ENCODE data around the gene ZNF219.

The ZNF219 gene

GRCh38 chr14:21073921-21074320 lies 24.5 kb downstream of the ZNF219 start:
- in situ Hi-C loops (cut with HindIII; ENCODE audit: low pct_ligation_motif_present, low pct_unique_long_range_greater_than_20kb, low sequenced_read_pairs) = no loop called here
- DNase-seq = no peak

- in situ Hi-C loops (cut with HindIII; ENCODE audit: low pct_ligation_motif_present, low pct_unique_long_range_greater_than_20kb, low sequenced_read_pairs) = no loop called here
- DNase-seq = no peak
These were observed 25.6 kb downstream of the ZNF219 start for GRCh38 chr14:21072781-21073339.

GRCh38 chr14:21072031-21072473 lies 26.4 kb downstream of the ZNF219 start:
- in situ Hi-C loops (cut with HindIII; ENCODE audit: low pct_ligation_motif_present, low pct_unique_long_range_greater_than_20kb, low sequenced_read_pairs) = no loop called here
- no peak for DNase-seq

GRCh38 chr14:21071225-21072030 lies 27.0 kb downstream of the ZNF219 start:
- DNase-seq = peak; percentile 85
- in situ Hi-C loops (cut with HindIII; ENCODE audit: low pct_ligation_motif_present, low pct_unique_long_range_greater_than_20kb, low sequenced_read_pairs) = no loop called here

- DNase-seq = peak; percentile 37
- in situ Hi-C loops (cut with HindIII; ENCODE audit: low pct_ligation_motif_present, low pct_unique_long_range_greater_than_20kb, low sequenced_read_pairs) = no loop called here
These were observed 27.7 kb downstream of the ZNF219 start for GRCh38 chr14:21070610-21071224.

GRCh38 chr14:21070083-21070609 lies 28.3 kb downstream of the ZNF219 start, which contains the start of gene ARHGEF40:
ARHGEF40 (plus strand) TSS chr14:21070304; CDS start chr14:21070397, 93 bp downstream.
- DNase-seq = peak; percentile 35
- in situ Hi-C loops (cut with HindIII; ENCODE audit: low pct_ligation_motif_present, low pct_unique_long_range_greater_than_20kb, low sequenced_read_pairs) = no loop called here

GRCh38 chr14:21069388-21070082 lies 28.9 kb downstream of the ZNF219 start:
- peak; percentile 25 for DNase-seq
- in situ Hi-C loops (cut with HindIII; ENCODE audit: low pct_ligation_motif_present, low pct_unique_long_range_greater_than_20kb, low sequenced_read_pairs) = no loop called here

GRCh38 chr14:21068521-21069387 lies 29.7 kb downstream of the ZNF219 start:
- in situ Hi-C loops (cut with HindIII; ENCODE audit: low pct_ligation_motif_present, low pct_unique_long_range_greater_than_20kb, low sequenced_read_pairs) = no loop called here
- peak; percentile 67 for DNase-seq

GRCh38 chr14:21066882-21067502 lies 31.5 kb downstream of the ZNF219 start:
- in situ Hi-C loops (cut with HindIII; ENCODE audit: low pct_ligation_motif_present, low pct_unique_long_range_greater_than_20kb, low sequenced_read_pairs) = no loop called here
- peak; percentile 30 for DNase-seq

GRCh38 chr14:21063479-21063878 lies 35.0 kb downstream of the ZNF219 start:
- DNase-seq = peak; percentile 86
- in situ Hi-C loops (cut with HindIII; ENCODE audit: low pct_ligation_motif_present, low pct_unique_long_range_greater_than_20kb, low sequenced_read_pairs) = no loop called here

GRCh38 chr14:21061347-21061668 lies 37.1 kb downstream of the ZNF219 start:
- DNase-seq = no peak
- in situ Hi-C loops (cut with HindIII; ENCODE audit: low pct_ligation_motif_present, low pct_unique_long_range_greater_than_20kb, low sequenced_read_pairs) = no loop called here

- in situ Hi-C loops (cut with HindIII; ENCODE audit: low pct_ligation_motif_present, low pct_unique_long_range_greater_than_20kb, low sequenced_read_pairs) = no loop called here
- no peak for DNase-seq
These were observed 37.7 kb downstream of the ZNF219 start for GRCh38 chr14:21060614-21061346.

- DNase-seq = no peak
- in situ Hi-C loops (cut with HindIII; ENCODE audit: low pct_ligation_motif_present, low pct_unique_long_range_greater_than_20kb, low sequenced_read_pairs) = no loop called here
These were observed 38.4 kb downstream of the ZNF219 start for GRCh38 chr14:21059842-21060613.

- in situ Hi-C loops (cut with HindIII; ENCODE audit: low pct_ligation_motif_present, low pct_unique_long_range_greater_than_20kb, low sequenced_read_pairs) = no loop called here
- no peak for DNase-seq
These were observed 39.6 kb downstream of the ZNF219 start for GRCh38 chr14:21058903-21059302.

GRCh38 chr14:21057803-21058675 lies 40.4 kb downstream of the ZNF219 start, which contains the start of gene RNASE8:
RNASE8 (plus strand) TSS chr14:21057822; CDS start chr14:21057893, 71 bp downstream.
- in situ Hi-C loops (cut with HindIII; ENCODE audit: low pct_ligation_motif_present, low pct_unique_long_range_greater_than_20kb, low sequenced_read_pairs) = no loop called here
- DNase-seq = no peak

All from ACHN (cell line).